Cortex of kidney (tissue), 1 donor: ENCODE results near the gene RABL6.
"Not testable (repeated sequence)": the region's sequence is repeated elsewhere in the genome, so short reads cannot be mapped to it uniquely, and the experiment has no call there.

Experiments
- DNase-seq: peaks from one replicate; lab custom pipeline; 2025; lab: John Stamatoyannopoulos, UW

Gene RABL6

GRCh38 chr9:136794281-136794999 lies 13.3 kb upstream of the RABL6 start:
- DNase-seq, result no peak

DNA sequence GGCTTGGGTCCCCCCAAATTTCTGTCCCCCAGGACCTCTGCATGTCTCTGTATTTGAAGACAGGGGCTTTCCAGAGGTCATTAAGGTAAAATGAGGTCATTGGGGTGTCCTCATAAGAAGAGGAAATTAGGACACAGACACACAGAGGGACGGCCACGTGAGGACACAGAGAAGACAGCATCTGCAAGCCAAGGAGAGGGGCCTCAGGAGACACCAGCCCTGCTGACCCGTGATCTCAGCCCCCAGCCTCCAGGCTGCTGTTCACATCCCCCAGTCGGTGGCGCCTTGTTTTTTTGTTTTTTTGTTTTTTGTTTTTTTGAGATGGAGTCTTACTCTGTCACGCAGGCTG lies 12.8 kb upstream of the RABL6 start:
- no peak for DNase-seq

- DNase-seq, result no peak
Measured at GRCh38 chr9:136796238-136796774, 11.4 kb upstream of the RABL6 start, which contains the start of gene CCDC183. TSS of gene CCDC183 (plus strand) at chr9:136796338. CDS start at chr9:136796398, 60 bp downstream.

DNA sequence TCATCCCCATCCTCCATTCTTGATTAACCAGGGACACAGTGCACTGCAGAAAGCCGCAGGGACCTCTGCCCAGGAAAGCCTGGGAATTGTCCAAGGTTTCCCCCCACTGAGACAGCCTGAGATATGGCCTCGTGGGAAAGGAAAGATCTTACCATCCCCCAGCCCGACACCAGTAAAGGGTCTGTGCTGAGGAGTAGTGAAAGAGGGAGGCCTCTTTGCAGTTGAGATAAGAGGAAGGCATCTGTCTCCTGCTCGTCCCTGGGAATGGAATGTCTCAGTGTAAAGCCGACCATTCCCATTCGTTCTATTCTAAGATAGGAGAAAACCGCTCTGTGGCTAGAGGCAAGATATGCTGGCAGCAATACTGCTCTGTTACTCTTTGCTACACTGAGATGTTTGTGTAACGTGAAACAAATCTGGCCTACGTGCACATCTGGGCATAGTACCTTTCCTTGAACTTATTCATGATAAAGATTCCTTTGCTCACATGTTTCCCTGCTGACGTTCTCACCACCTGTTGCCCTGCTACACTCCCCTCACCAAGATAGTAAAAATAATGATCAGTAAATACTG lies 10.9 kb upstream of the RABL6 start:
- DNase-seq, result not testable (repeated sequence)

GRCh38 chr9:136798708-136799078 lies 9.1 kb upstream of the RABL6 start:
- no peak for DNase-seq

DNA sequence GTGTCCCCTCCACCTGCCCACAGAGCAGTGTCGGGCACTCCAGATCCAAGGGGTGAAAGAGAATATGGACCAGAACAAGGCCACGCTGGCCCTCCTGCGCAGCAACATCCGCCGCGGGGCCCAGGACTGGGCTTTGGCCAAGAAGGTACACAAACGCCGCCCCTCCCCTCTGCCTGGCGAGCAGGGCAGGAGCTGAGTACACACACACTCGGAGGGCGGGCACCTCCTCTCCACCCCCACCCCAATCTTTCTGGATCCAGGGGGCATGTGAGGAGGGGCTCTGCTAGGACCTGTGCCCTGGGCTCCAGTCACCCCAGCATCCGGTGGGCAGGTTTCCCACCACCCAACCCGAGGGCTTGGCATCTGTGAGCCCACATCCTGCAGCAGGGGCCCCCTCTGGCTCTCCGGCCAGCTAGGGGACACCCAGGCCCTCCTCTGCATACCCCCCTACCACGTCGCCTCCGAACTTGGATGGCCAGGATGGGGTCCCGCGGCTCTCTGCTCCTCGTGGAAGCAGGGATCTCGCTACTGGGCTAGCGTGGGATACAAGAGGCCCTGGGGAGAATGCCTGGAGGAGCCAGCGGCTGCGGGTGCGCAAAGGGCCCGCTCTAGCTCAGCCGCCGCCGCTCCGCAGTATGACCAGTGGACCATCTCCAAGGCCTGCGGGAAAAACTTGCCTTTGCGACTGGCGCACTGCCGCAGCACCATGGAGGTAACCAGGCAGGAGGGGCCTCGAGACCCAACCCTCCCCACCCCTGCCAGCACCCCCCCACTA lies 8.5 kb upstream of the RABL6 start:
- no peak for DNase-seq

DNA sequence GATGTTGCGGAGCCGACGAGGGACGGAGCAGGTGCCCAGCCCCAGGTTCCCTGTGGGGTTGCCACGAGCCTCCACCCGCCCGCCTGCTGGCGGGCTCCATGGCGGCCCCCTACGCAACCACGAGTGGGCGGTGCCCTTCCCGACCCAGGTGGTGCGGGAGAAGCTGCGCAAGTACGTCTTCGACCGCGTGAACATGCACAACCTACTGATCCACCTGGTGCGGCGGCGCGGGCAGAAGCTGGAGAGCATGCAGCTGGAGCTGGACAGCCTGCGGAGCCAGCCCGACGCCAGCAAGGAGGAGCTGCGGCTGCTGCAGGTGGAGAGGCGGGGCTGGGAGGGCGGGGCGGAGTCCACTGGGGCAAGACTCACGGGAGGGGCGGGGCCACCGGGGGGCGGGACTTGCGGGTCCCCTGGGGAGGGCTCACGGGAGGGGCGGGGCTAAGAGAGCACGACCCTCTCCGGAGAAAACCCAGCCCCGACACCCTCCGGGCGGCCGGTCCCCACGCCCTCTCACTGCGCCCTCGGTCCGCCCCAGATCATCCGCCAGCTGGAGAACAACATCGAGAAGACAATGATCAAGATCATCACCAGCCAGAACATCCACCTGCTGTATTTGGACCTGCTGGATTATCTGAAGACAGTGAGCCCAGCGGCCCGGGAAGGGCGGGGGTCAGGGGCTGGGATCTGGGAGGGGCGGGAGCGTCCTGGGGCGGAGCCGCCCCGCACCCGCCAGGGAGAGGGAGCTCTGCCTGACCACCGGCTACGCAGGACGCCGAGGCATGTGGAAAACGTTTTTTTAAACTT lies 7.7 kb upstream of the RABL6 start:
- DNase-seq, result no peak

DNA sequence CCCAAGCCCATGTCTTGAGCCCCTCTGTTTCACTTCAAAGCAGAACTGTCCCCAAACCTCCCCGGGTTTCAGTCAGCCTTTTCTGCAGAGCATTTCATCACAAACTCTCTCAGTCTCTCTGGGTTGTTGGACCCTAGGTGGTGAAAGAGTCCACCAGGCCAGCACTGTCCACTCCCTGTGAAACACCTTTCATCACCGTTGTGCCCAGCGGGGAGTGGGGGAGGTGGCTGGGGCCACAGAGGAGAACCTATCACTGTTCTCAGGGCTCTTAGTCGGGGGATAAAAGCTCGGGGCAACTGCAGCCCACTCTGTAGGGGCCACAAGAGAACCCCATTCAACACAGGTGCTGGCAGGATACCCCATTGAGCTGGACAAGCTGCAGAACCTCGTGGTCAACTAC lies 5.4 kb upstream of the RABL6 start:
- DNase-seq, result no peak

- not testable (repeated sequence) for DNase-seq
Measured at GRCh38 chr9:136803009-136803550, 4.7 kb upstream of the RABL6 start.

- DNase-seq, result no peak
Measured at GRCh38 chr9:136803551-136804508, 3.9 kb upstream of the RABL6 start.

GRCh38 chr9:136804509-136805206 lies 3.1 kb upstream of the RABL6 start:
- no peak for DNase-seq

DNA sequence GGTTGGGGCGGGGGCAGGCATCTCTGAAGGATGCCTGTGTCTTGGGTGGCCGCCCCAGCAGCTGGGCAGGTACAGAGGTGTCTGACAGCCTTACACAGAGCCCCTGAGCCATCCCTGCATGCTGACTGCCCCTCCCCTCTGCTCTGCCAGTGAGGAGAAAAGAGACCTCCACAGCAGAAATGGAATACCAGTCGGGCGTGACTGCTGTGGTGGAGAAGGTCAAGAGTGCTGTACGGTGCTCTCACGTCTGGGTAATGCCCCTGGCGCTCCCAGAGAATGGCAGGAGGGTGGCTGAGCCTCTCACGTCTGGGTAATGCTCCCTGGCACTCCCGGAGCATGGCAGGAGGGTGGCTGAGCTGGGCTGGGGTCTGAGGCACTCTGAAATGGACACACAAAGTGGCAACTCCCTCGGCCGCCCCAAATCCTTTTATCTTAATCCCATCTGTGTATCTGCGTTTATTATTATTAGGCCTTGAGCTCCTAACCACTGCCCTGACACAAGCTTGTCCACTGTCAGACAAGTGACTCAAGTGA lies 2.5 kb upstream of the RABL6 start:
- DNase-seq, result no peak

DNA sequence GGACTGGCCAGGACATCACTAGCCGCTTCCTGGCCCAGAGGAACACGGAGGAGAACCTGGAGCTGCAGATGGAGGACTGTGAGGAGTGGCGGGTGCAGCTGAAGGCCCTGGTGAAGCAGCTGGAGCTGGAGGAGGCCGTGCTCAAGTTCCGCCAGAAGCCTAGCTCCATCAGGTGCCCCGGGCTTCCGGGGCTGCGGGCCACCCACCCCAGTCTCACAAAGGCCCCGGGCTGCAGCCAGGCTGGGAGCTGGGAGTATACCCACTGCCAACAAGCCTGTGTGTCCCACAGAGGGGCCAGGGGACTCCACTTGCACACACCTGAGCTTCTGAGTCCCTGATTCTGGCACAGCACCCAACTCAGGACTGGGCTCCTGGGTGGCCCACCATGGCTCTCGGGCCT lies 1.7 kb upstream of the RABL6 start:
- no peak for DNase-seq

DNA sequence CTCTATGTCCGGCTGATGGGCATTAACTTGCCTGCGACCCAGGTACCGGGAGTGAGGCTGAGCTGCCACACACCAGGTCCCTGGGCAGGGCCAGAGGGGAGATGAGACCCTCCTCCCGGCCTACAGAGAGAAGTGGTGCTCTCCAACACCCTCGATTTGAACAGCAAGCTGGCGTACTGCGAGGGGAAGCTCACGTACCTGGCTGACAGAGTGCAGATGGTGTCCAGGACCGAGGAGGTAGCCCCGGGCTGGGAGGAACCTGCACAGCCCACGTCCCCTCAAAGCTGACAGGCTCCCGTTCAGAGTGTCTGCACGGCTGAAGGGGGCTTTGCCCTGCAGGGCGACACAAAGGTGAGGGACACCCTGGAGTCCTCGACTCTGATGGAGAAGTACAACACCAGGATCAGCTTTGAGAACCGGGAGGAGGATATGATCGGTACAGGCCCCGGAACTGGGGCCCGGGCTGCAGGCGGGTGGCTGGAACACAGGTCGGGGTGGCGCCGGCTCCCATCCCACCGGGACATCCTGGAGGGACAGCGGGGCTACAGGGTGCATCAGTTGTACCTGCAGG lies 1.0 kb upstream of the RABL6 start:
- no peak for DNase-seq

DNA sequence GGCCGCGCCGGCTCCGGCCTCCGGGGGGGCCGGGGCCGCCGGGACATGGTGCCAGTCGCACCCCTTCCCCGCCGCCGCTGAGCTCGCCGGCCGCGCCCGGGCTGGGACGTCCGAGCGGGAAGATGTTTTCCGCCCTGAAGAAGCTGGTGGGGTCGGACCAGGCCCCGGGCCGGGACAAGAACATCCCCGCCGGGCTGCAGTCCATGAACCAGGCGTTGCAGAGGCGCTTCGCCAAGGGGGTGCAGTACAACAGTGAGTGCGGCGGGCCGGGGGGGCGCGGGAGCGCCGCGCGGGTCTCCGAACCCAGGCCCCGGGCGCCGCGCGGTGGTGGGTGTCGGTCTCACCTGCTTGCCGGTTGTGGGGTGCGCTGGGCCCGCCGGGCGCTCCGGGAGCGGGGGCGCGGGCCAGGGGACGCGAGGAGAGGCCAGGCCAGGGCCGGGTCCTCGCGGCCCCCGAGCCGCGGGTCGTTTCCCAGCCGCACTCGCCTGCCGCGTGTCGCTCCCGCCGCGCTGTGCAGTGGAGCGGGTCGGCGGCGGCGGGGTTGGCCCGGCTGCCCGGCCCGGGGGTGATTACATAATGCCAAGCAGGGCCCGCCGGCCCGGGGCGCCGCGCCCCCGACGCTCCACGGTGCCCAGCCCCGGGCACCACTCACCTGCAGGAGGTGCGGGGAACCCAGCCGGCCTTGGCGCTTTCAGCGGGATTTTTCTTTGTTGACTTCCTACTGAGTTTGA lies 492 bp downstream of the RABL6 start:
- DNase-seq, result no peak

DNA sequence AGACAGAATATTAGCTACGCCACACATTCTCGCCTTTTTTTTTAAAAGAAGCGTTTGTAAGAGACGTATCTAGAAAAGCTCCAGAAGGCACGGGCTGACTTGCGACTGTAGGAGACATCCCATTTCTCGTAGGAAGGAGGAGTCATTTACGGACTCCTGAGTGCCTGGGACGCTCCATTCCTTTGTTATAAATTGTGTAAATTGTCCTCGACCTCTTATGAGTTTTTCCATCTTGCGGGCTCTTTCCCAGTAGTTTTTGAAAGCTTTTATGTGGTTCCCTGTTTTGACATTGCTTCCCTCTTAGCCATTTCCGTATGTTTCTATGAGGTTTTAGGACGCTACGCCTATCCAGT lies 1.0 kb downstream of the RABL6 start:
- no peak for DNase-seq

- no peak for DNase-seq
Measured at GRCh38 chr9:136814725-136815421, 7.1 kb downstream of the RABL6 start.

DNA sequence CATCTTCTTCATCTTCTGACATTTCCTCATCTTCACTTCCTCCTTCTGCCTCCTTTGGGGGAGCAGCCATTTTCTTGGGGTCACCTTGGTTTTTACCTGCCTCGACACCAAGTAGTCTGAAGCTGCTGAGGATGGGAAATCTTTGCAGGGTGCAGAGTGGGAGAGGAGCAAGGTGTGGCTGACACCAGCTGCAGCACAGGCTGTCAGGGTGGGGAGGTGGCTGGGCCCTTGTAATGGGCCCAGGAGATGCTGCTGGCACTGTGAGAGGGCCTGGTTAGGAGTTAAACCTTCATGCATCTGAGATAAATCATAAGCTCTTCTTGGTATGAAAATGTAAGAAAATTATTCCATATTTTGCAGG lies 7.7 kb downstream of the RABL6 start:
- no peak for DNase-seq
